ENCODE data around the gene CDCA3. TPM values are rescaled to one million over a fixed set of nuclear protein-coding genes. Genes with fewer than 3 reads are reported as not detected.

CDCA3 gene
- 47.1 to 61.8 TPM (median 49.1 TPM) in 3 replicates for total RNA-seq (2021)
- percentile 73 among the genes with signal in this experiment for Bru-seq, nascent RNA
- long read RNA-seq, experiment 1, transcript CDCA3-207 (6 exons, 1,943 nt): major isoform, 59 of 109 reads
- long read RNA-seq, experiment 1, transcript CDCA3-204 (5 exons, 1,327 nt): minor isoform, 7 of 109 reads
- long read RNA-seq, experiment 1, partial matches to known transcripts: 9 of 109 reads
- long read RNA-seq, experiment 1, other reads (novel, unspliced or antisense): 29 of 109 reads
- long read RNA-seq, experiment 2, transcript CDCA3-207 (6 exons, 1,943 nt): major isoform, 38 of 53 reads
- long read RNA-seq, experiment 2, partial matches to known transcripts: 9 of 53 reads
- long read RNA-seq, experiment 2, other reads (novel, unspliced or antisense): 3 of 53 reads
- long read RNA-seq, experiment 3, transcript CDCA3-207 (6 exons, 1,943 nt): major isoform, 97 of 129 reads
- long read RNA-seq, experiment 3, transcript CDCA3-208 (5 exons, 985 nt): minor isoform, 13 of 129 reads
- long read RNA-seq, experiment 3, partial matches to known transcripts: 5 of 129 reads
- long read RNA-seq, experiment 3, other reads (novel, unspliced or antisense): 8 of 129 reads

DNA sequence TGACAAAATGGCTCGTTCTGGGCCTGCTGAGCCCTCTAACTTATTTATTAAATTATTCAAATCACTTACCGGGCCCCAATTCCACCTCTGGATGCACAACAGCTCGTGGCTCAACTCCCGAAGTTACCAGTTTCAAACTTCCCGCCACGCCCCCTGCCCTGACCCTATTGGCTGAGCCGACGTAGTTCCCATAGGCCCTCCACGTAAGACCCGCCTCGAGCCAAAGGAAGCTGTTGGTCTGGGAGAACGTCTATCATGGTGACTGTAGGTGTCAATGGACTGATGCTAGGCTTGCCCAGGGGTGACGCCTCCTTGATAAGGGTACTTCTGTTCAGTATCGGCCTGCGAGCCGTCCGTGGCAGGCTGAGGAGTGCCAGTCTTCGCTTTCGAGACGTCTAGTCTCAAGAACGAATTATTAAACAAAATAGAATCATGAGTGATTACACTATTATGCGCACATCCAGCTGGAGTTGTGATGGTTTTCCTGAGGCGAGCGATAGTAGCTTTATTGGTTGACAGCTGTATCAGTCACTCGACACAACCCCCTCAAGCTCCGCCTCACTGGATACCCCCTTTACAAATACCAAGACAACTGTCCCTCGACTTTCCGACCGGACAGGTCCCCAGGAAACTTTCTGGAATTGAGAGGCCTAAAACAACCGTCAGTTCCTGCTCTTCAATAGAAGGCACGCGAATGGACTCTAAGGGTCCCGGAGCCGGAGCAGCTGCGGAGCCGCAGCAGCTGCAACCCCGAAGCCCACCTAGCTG lies at the start of gene CDCA3:
TSS of gene CDCA3 (minus strand) at position 134 of the 768 bp plus-strand sequence. CDS start 334 bp downstream, outside the sequence.
- ChIA-PET CTCF (interaction anchor here (0.6 to 6.0 kb wide), 27 partner anchors 10 to 314 kb away, joined by 3 to 181 read pairs (median 8); partner anchors contain the start of genes C12orf57, C1RL, COPS7A and GNB3), POLR2A (interaction anchor here (0.5 to 3.0 kb wide), 19 partner anchors 12 to 1143 kb away, joined by 3 to 33 read pairs (median 6); partner anchors contain the start of genes C12orf57, CD4, COPS7A and MLF2)
- peak within 1 kb of the TSS; percentile 100 for H3K27ac Mint-ChIP-seq
- H3K36me3 Mint-ChIP-seq: peaks cover 35% of the 10 kb centered on the region
- DNase-seq (ENCODE audit: low spot score): peak; percentile 97
- H3K27me3 Mint-ChIP-seq (ENCODE audit: low read depth): no peaks in the 10 kb centered on the region
- H3K4me1 Mint-ChIP-seq: peaks cover 19% of the 10 kb centered on the region
- H3K4me3 Mint-ChIP-seq: peak within 1 kb of the TSS; percentile 95
- ATAC-seq: peak; percentile 70
- H3K9me3 Mint-ChIP-seq: no peaks in the 10 kb centered on the region
- TF ChIP-seq OVOL2 (CRISPR knock-in tag; IDR thresholded peaks at IDR 0.05; ENCODE audit: borderline replicate concordance) (no peak), NFYB (CRISPR knock-in tag; conservative IDR thresholded peaks at IDR 0.05; ENCODE audit: low read depth) (peak; percentile 96), ETV6 (CRISPR knock-in tag; IDR thresholded peaks at IDR 0.05) (0 out of 2 replicates have a peak, but pooled peaks have one; percentile 47), MYBL2 (CRISPR knock-in tag; IDR thresholded peaks at IDR 0.05) (peak; percentile 97), CREM (CRISPR knock-in tag; IDR thresholded peaks at IDR 0.05) (peak; percentile 41; the same call in 1 of the 2 replicates), ZNF121 (CRISPR knock-in tag; IDR thresholded peaks at IDR 0.05) (no peak), GABPB1 (CRISPR knock-in tag; IDR thresholded peaks at IDR 0.05) (peak; percentile 69; the same call in 1 of the 2 replicates)
- TF ChIP-seq, protein P1, sequence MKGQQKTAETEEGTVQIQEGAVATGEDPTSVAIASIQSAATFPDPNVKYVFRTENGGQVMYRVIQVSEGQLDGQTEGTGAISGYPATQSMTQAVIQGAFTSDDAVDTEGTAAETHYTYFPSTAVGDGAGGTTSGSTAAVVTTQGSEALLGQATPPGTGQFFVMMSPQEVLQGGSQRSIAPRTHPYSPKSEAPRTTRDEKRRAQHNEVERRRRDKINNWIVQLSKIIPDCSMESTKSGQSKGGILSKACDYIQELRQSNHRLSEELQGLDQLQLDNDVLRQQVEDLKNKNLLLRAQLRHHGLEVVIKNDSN (CRISPR knock-in tag; IDR thresholded peaks at IDR 0.05): 0 out of 2 replicates have a peak, but pooled peaks have one; percentile 31
- TF ChIP-seq, protein P2, sequence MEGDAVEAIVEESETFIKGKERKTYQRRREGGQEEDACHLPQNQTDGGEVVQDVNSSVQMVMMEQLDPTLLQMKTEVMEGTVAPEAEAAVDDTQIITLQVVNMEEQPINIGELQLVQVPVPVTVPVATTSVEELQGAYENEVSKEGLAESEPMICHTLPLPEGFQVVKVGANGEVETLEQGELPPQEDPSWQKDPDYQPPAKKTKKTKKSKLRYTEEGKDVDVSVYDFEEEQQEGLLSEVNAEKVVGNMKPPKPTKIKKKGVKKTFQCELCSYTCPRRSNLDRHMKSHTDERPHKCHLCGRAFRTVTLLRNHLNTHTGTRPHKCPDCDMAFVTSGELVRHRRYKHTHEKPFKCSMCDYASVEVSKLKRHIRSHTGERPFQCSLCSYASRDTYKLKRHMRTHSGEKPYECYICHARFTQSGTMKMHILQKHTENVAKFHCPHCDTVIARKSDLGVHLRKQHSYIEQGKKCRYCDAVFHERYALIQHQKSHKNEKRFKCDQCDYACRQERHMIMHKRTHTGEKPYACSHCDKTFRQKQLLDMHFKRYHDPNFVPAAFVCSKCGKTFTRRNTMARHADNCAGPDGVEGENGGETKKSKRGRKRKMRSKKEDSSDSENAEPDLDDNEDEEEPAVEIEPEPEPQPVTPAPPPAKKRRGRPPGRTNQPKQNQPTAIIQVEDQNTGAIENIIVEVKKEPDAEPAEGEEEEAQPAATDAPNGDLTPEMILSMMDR (IDR thresholded peaks at IDR 0.05): no peak
- TF ChIP-seq, protein P3, sequence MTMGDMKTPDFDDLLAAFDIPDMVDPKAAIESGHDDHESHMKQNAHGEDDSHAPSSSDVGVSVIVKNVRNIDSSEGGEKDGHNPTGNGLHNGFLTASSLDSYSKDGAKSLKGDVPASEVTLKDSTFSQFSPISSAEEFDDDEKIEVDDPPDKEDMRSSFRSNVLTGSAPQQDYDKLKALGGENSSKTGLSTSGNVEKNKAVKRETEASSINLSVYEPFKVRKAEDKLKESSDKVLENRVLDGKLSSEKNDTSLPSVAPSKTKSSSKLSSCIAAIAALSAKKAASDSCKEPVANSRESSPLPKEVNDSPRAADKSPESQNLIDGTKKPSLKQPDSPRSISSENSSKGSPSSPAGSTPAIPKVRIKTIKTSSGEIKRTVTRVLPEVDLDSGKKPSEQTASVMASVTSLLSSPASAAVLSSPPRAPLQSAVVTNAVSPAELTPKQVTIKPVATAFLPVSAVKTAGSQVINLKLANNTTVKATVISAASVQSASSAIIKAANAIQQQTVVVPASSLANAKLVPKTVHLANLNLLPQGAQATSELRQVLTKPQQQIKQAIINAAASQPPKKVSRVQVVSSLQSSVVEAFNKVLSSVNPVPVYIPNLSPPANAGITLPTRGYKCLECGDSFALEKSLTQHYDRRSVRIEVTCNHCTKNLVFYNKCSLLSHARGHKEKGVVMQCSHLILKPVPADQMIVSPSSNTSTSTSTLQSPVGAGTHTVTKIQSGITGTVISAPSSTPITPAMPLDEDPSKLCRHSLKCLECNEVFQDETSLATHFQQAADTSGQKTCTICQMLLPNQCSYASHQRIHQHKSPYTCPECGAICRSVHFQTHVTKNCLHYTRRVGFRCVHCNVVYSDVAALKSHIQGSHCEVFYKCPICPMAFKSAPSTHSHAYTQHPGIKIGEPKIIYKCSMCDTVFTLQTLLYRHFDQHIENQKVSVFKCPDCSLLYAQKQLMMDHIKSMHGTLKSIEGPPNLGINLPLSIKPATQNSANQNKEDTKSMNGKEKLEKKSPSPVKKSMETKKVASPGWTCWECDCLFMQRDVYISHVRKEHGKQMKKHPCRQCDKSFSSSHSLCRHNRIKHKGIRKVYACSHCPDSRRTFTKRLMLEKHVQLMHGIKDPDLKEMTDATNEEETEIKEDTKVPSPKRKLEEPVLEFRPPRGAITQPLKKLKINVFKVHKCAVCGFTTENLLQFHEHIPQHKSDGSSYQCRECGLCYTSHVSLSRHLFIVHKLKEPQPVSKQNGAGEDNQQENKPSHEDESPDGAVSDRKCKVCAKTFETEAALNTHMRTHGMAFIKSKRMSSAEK (CRISPR knock-in tag; IDR thresholded peaks at IDR 0.05; ENCODE audit: borderline replicate concordance): 0 out of 2 replicates have a peak, but pooled peaks have one; percentile 7
- TF ChIP-seq, protein P4, sequence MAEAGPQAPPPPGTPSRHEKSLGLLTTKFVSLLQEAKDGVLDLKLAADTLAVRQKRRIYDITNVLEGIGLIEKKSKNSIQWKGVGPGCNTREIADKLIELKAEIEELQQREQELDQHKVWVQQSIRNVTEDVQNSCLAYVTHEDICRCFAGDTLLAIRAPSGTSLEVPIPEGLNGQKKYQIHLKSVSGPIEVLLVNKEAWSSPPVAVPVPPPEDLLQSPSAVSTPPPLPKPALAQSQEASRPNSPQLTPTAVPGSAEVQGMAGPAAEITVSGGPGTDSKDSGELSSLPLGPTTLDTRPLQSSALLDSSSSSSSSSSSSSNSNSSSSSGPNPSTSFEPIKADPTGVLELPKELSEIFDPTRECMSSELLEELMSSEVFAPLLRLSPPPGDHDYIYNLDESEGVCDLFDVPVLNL (CRISPR knock-in tag; IDR thresholded peaks at IDR 0.05; ENCODE audit: borderline replicate concordance, low read depth): peak; percentile 100
- TF ChIP-seq, protein P5, sequence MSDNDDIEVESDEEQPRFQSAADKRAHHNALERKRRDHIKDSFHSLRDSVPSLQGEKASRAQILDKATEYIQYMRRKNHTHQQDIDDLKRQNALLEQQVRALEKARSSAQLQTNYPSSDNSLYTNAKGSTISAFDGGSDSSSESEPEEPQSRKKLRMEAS (CRISPR knock-in tag; IDR thresholded peaks at IDR 0.05): peak; percentile 50; the same call in 1 of the 2 replicates
- TF ChIP-seq, protein P6, sequence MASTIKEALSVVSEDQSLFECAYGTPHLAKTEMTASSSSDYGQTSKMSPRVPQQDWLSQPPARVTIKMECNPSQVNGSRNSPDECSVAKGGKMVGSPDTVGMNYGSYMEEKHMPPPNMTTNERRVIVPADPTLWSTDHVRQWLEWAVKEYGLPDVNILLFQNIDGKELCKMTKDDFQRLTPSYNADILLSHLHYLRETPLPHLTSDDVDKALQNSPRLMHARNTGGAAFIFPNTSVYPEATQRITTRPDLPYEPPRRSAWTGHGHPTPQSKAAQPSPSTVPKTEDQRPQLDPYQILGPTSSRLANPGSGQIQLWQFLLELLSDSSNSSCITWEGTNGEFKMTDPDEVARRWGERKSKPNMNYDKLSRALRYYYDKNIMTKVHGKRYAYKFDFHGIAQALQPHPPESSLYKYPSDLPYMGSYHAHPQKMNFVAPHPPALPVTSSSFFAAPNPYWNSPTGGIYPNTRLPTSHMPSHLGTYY (CRISPR knock-in tag; IDR thresholded peaks at IDR 0.05): 0 out of 2 replicates have a peak, but pooled peaks have one; percentile 14
- TF ChIP-seq, protein P7, sequence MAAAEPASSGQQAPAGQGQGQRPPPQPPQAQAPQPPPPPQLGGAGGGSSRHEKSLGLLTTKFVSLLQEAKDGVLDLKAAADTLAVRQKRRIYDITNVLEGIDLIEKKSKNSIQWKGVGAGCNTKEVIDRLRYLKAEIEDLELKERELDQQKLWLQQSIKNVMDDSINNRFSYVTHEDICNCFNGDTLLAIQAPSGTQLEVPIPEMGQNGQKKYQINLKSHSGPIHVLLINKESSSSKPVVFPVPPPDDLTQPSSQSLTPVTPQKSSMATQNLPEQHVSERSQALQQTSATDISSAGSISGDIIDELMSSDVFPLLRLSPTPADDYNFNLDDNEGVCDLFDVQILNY (CRISPR knock-in tag; IDR thresholded peaks at IDR 0.05): peak; percentile 98
